Activated gamma-delta T cell treated with Interleukin-2 at 50 U/mL for 16 hours (primary cell): Measurements from ENCODE around the gene CFD.
"Not testable (repeated sequence)": the region's sequence is repeated elsewhere in the genome, so short reads cannot be mapped to it uniquely, and the experiment has no call there.

Experiments used
- DNase-seq: peaks from one replicate; pipeline ENCODE4 v3.0.0-alpha.2; 2020

Gene CFD

DNA sequence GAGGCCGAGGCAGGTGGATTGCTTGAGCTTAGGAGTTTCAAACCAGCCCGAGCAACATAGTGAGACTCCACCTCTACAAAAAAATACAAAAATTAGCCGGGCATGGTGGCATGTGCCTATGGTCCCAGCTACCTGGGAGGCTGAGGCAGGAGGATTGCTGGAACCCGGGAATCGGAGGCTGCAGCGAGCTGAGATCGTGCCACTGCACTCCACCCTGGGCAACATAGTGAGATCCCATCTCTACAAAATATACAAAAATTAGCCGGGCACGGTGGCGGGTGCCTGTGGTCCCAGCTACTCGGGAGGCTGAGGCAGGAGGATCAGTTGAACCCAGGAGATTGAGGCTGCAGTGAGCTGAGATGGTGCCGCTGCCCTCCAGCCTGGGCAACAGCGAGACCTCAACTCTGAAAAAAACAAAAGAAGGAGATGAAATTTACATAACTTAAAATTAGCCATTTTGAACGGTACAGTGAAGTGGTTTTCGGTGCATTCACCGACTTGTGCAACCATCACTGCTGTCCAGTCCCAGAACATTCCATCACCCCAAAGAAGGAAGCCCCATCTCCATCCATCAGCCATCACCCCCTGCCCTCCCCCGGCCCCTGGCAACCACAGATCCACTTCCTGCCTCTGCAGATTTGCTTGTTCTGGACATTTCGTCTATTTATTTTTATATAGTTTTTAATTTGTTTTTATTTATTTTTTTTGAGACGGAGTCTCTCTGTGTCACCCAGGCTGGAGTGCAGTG lies 33.4 kb upstream of the CFD start:
- no peak for DNase-seq

DNA sequence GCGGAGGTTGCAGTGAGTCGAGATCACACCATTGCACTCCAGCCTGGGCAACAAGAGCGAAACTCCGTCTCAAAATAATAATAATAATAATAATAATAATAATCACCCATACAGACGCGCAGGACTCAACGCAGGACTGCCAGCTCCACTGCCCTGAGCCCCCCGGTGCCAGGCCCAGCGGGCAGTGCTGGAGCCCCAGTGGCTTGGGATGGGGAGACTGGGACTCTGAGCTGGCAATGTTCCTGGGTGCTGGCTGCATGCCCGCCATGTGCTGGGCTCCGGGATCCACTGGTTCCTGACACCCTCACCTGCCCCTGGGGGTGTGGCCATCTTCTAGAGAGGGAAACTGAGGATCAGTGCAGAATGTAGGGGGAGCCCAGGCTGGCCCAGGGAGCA lies 32.2 kb upstream of the CFD start:
- DNase-seq = no peak

DNA sequence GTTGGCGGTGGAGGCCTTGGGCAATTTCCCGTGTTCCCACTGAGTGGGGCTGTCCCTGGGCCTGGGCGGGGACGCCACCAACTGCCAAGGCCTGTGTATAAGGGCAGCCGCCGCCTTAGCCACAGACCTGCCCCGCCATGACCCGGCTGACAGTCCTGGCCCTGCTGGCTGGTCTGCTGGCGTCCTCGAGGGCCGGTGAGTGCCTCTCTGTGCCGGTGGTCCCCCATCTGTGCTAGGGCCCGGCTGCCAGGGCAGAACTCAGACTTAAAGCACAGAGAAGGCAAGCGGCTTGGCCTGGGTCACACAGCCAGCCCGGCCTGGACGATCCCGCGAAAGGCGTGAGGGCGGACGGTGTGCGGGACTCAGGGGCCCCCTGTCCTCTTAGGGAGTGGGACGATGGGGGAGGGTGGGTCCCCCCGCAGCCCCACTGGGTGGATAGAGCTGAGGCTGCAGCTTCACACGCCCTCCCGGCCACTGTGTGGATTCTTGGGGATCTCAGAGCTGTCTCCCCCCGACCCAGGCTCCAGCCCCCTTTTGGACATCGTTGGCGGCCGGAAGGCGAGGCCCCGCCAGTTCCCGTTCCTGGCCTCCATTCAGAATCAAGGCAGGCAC lies 31.6 kb upstream of the CFD start, which contains the start of gene AZU1:
TSS of gene AZU1 (plus strand) at position 128 of the 612 bp plus-strand sequence. CDS start at position 138, 10 bp downstream.
- no peak for DNase-seq

- no peak for DNase-seq
Observed at GRCh38 chr19:829129-829758, 30.2 kb upstream of the CFD start.

GRCh38 chr19:831407-832369 lies 27.8 kb upstream of the CFD start:
- no peak for DNase-seq

DNA sequence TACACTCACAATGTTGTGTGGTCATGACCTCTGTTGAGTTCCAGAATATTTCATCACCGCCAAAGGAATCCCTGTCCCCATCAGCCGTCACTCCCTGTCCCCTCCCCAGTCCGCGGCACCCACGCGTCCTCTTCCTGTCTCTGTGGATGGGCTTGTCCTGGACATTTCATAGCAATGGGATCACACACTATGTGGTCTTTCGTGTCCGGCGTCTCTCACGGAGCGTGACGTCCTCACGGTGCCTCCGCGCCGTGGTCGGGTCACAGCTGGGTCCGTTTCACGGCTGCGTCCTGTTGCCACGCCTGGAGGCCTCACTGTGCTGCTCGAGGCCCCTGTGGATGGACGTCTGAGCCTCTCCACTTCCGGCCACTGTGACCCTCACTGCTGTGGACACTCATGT lies 25.2 kb upstream of the CFD start:
- DNase-seq = no peak

DNA sequence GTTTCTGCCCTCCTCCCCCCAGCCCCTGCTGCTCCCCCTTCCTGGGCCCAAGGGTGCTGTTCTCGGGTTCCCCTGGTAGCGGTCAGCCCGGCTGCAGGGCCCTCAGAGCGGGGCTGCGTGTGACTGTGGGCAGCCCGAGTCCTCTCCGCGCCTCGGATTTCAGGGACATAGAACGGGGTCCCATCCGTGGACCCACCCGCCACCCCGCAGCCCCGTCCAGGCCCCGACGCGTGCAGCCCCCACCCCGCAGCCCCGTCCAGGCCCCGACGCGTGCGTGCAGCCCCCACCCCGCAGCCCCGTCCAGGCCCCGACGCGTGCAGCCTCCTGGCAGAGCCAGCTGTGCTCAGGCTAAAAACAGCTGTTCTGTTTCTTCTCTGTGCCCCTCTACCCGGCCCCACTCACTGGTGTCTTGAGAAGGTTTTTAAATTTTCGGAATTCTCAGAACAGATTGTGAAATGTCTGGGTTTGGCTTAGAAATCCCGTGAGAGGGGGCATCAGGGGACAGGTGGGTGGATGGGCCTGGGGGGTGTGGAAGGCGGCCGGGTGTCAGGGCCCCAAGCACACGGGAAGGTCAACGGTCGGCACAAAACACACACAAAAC lies 24.2 kb upstream of the CFD start:
- no peak for DNase-seq

DNA sequence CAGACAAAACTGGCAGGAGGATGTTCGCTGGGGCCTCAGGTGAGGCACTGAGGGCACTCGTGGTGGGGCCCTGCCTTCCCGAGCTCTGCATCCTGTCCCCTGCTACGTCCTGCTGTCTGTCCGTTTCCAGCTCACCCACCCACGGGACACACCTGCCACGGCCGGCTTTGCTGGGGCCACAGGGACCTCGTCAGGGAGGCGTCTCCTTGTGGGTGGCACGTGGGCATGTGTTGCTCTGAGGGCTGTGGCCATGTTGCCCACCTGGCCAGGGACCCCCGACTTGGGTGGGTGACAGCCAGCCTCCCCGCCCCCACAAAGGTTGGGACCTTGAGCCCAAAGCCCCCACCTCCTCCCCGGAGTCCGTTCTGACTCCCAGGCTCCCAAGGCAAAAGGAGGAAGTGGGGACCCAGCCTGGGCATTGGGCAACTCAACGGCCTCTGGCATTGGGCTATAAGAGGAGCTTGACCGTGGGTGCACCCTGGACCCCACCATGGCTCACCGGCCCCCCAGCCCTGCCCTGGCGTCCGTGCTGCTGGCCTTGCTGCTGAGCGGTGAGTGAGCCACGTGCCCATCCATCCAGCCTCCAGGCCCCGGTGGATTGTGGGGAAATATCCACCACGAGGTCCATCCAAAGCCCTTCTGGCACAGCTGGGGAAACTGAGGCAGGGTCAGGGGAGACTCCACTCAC lies 18.8 kb upstream of the CFD start, which contains the start of gene PRTN3:
TSS of gene PRTN3 (plus strand) at position 481 of the 688 bp plus-strand sequence. CDS start at position 491, 10 bp downstream.
- DNase-seq = no peak

DNA sequence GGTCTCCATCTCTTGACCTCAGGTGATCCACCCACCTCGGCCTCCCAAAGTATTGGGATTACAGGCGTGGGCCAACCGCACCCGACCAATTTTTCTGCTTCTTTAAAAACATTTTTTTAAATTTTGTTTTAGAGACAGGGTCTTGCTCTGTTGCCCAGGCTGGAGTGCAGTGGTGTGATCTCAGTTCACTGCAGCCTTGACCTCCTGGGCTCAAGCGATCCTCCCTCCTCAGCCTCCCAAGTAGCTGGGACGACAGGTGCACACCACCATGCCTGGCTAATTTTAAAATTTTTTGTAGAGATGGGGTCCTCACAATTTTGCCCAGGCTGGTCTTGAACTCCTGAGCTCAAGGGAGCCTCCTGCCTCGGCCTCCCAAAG lies 16.7 kb upstream of the CFD start:
- DNase-seq = not testable (repeated sequence)

DNA sequence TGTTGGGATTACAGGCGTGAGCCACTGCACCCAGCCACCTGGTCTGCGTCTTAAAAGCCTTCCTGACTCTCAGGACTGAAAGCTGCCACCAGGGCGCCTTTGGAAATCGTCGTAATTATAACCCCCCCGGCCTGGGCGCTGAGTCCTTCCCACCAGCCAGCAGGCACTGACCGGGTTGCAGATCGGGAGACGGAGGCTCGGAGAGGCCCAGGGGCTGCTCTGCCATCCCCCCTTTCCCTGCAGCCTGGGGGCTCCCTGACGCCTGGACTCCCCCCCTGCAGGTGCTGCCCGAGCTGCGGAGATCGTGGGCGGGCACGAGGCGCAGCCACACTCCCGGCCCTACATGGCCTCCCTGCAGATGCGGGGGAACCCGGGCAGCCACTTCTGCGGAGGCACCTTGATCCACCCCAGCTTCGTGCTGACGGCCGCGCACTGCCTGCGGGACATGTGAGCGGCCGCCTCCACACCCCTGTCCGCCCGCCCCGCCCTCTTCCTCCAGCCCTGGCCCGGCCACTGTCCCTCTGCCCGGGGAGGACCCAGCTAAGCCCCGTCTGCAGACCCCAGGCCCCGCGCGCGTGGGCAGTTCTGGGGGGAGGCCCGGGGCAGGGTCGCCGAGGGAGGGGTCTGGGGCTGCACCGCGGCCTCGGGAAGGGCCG lies 16.2 kb upstream of the CFD start:
- DNase-seq = no peak

DNA sequence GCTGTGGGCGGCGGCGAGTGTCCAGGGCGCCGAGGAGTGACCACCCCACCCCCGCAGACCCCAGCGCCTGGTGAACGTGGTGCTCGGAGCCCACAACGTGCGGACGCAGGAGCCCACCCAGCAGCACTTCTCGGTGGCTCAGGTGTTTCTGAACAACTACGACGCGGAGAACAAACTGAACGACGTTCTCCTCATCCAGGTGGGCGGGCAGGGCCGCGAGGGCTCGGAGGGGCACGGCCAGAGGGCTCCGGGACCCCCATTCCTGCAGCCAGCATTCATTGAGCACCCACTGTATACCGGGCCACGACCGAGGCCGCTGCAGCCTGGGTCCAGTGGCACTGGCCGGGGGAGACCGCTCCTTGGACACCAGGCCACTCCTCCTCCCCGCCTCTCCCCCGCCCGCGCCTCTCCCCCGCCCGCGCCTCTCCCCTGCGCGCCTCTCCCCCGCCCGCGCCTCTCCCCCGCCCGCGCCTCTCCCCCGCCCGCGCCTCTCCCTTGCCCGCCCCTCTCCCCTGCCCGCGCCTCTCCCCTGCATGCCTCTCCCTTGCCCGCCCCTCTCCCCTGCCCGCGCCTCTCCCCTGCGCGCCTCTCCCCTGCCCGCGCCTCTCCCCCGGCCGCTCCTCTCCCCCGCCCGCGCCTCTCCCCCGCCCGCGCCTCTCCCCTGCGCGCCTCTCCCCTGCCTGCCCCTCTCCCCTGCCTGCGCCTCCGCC lies 15.5 kb upstream of the CFD start:
- DNase-seq = no peak

GRCh38 chr19:844546-844971 lies 14.9 kb upstream of the CFD start:
- no peak for DNase-seq

DNA sequence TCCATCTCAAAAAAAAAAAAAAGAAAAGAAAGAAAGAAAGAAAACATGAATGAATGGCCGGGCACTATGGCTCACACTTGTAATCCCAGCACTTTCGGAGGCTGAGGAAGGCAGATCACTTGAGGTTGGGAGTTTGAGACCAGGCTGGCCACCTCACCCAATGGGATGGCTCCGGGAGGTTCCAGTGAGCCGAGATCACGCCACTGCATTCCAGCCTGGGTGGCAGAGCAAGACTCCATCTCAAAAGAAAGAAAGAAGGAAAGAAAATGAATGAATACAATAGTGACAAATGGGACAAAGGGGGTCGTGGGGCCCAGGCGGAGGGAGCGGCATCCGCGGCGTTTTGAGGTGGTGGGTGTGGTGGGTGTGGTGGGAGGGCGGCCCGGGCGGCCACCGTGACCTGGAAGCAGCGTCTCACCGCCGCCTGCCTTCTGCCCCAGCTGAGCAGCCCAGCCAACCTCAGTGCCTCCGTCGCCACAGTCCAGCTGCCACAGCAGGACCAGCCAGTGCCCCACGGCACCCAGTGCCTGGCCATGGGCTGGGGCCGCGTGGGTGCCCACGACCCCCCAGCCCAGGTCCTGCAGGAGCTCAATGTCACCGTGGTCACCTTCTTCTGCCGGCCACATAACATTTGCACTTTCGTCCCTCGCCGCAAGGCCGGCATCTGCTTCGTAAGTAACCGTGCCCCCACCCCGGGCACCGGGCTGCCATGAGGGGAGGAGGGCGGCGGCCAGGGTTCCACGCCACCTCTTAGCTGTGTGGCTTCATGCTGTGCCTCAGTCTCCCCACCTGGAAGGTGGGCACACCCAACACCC lies 13.6 kb upstream of the CFD start:
- no peak for DNase-seq

DNA sequence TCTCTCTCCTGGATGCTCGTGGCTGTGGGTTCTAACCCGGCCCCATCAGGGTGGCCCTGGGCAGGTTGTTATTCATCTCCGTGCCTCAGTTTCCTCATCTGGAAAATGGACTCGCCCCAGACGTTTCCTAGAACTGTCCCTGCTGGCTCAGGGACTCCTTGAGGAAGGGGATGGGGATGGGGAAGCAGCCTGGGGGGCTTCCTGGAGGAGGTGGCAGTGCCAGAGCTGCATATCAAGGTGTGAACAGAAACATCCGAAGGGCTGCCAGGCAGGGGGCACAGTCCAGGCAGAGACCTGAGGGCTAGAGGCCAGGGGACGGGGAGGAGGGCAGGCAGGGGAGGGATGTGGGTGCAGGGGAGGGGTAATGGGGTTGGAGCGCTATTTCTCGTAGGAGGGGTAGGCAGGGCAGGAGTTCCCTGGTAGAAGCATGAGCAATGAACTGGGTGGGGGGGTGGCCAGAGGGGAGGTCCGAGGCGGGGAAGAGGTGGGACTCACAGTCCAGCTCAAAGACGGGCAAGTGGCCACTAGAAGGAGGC lies 11.0 kb upstream of the CFD start:
- DNase-seq = no peak

DNA sequence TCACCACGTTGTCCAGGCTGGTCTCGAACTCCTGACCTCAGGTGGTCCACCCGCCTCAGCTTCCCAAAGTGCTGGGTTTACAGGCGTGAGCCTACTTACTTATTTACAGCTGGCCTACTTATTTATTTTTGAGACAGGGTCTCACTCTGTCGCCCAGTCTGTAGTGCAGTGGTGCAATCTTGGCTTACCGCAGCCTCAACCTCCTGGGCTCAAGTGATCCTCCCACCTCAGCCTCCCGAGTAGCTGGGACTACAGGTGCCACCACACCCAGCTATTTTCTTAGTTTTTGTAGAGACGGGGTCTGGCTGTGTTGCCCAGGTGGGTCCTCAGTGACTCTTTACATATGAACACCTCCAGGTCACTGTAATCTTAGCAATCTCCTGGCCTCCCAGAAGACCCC lies 10.3 kb upstream of the CFD start:
- not testable (repeated sequence) for DNase-seq

DNA sequence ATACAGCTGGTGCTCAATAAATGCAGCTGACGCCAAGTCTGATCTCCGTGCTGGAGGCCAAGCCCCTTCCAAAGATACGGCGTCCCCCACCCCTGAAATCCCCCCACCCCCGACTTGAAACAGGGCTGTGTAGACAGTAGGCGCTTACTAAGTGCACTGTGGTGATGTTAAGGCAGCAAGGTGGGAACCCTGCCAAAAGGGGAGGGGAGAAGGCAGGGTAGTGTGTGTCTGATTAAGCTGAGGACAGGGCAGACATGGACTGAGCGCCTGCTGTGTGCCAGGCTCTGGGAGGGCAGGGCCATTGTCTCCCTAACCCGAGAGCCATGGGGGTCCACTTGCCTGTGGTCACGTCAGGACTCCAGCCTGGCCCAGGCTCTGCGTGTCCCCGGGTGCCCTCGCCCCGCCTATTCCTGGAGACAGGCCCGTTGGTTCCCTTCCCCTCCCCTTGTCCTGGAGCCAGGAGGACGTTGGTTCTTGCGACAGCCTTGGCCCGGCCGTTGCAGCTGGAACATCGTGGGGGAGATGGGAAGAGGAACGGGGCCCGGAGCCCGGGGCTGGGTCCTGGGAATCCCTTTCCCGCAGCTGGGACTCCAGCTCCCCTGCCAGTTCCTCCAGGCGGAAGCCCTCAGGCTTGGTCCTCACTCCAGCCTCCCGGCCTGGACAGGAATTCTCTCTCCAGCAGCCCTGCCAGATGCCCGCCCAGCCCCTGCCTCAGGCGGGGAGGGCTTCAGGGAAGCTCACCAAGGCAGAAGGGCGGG lies 9.1 kb upstream of the CFD start:
- DNase-seq = no peak

DNA sequence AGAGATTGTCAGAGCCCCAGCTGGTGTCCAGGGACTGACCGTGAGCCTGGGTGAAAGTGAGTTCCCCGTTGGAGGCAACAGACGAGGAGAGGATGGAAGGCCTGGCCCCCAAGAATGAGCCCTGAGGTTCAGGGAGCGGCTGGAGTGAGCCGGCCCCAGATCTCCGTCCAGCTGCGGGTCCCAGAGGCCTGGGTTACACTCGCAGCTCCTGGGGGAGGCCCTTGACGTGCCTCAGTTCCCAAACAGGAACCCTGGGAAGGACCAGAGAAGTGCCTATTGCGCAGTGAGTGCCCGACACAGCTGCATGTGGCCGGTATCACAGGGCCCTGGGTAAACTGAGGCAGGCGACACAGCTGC lies 8.5 kb upstream of the CFD start:
- DNase-seq = no peak

DNA sequence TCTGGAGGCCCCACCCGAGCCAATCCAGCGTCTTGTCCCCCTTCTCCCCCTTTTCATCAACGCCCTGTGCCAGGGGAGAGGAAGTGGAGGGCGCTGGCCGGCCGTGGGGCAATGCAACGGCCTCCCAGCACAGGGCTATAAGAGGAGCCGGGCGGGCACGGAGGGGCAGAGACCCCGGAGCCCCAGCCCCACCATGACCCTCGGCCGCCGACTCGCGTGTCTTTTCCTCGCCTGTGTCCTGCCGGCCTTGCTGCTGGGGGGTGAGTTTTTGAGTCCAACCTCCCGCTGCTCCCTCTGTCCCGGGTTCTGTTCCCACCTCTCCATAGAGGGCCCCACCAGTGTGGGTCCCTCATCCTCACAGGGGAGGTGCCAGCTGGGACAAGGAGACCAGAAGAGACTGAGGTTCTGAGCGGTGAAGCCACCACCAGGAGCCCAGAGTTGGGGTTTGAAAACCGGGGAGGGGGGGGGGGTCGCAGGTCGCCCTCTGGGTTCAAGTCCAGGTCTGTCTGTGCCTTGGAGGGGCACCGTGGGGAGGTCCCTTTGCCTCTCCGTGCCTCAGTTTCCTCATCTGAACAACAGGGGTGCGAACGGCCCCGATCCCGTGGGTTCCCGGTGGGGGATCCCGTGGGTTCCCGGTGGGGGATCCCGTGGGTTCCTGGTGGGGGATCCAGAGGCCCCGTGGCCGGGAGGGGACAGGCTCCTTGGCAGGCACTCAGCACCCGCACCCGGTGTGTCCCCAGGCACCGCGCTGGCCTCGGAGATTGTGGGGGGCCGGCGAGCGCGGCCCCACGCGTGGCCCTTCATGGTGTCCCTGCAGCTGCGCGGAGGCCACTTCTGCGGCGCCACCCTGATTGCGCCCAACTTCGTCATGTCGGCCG lies 7.1 kb upstream of the CFD start, which contains the start of gene ELANE:
TSS of gene ELANE (plus strand) at position 168 of the 878 bp plus-strand sequence. CDS start at position 194, 26 bp downstream.
- DNase-seq = no peak
